H1 (cell line): ENCODE results near the gene SOX4. TPM values are rescaled to one million over a fixed set of nuclear protein-coding genes. Genes with fewer than 3 reads are reported as not detected.
A peak's percentile ranks its signal among the peaks of the same experiment; 100 is the strongest.

Experiments
- BCL11A ChIP-seq, 2 experiments: IDR thresholded peaks; one replicate each; pipeline ENCODE4 v1.6.1; 2011; ENCODE audit warnings: low read depth in 2 of 2, low read length in 2 of 2, mild to moderate bottlenecking in 2 of 2
- BRCA1 ChIP-seq: IDR thresholded peaks from 2 replicates; pipeline ENCODE4 v1.6.1; 2012; ENCODE audit warnings: low read depth, low read length, improper control_type of control experiment
- CEBPB ChIP-seq: IDR thresholded peaks from 2 replicates; pipeline ENCODE4 v1.6.1; 2012; ENCODE audit warnings: low read depth, low read length
- CREB1 ChIP-seq: IDR thresholded peaks from 2 replicates; pipeline ENCODE4 v1.6.1; 2012; ENCODE audit warnings: inconsistent platforms
- CTBP2 ChIP-seq: IDR thresholded peaks from 2 replicates; pipeline ENCODE4 v1.7.0; 2011; ENCODE audit warnings: borderline replicate concordance, mild to moderate bottlenecking, moderate library complexity, mixed read lengths, low read length; ENCODE audit not compliant: insufficient read depth, insufficient read length
- EZH2 ChIP-seq: fragments of 200-600 bp; sonication (generic); IDR thresholded peaks from 2 replicates; pipeline ENCODE4 v1.7.1; 2012; ENCODE audit warnings: low read depth, mild to moderate bottlenecking, moderate library complexity, low read length, inconsistent platforms; ENCODE audit not compliant: severe bottlenecking
- FOSL1 ChIP-seq: IDR thresholded peaks from 2 replicates; pipeline ENCODE4 v1.6.1; 2011; ENCODE audit warnings: mild to moderate bottlenecking, low read depth, low read length, moderate library complexity; ENCODE audit not compliant: insufficient read depth
- GTF2F1 ChIP-seq: IDR thresholded peaks from 2 replicates; pipeline ENCODE4 v1.6.1; 2012; ENCODE audit warnings: low read depth, low read length, improper control_type of control experiment, borderline replicate concordance
- HDAC2 ChIP-seq, 2 experiments: fragments of 300-600 bp in 1 of 2; sonication (generic) in 1 of 2; IDR thresholded peaks; 2 replicates each; pipeline ENCODE4 v1.6.1; 2011 to 2012; ENCODE audit warnings: low read depth in 2 of 2, low read length in 2 of 2, mild to moderate bottlenecking in 2 of 2, moderate library complexity in 2 of 2, borderline replicate concordance in 1 of 2, inconsistent platforms in 1 of 2
- KDM4A ChIP-seq: IDR thresholded peaks from one replicate; pipeline ENCODE4 v1.7.1; 2012; ENCODE audit warnings: low read depth, mild to moderate bottlenecking, moderate library complexity, low read length, inconsistent platforms; ENCODE audit not compliant: severe bottlenecking
- MAFK ChIP-seq: IDR thresholded peaks from 2 replicates; pipeline ENCODE4 v1.6.1; 2012; ENCODE audit warnings: low read depth, mild to moderate bottlenecking, improper control_type of control experiment, low read length
- NANOG ChIP-seq: IDR thresholded peaks from 2 replicates; pipeline ENCODE4 v1.6.1; 2011; ENCODE audit warnings: low read length, low read depth, mild to moderate bottlenecking, inconsistent platforms; ENCODE audit not compliant: insufficient read depth, poor library complexity, severe bottlenecking
- RAD21 ChIP-seq, 2 experiments: IDR thresholded peaks in 1 of 2; conservative IDR thresholded peaks in 1 of 2; 2 replicates each; pipeline ENCODE4 v1.6.1; 2011; ENCODE audit warnings: low read depth in 2 of 2, low read length in 2 of 2, improper control_type of control experiment in 1 of 2, inconsistent platforms in 1 of 2, mild to moderate bottlenecking in 1 of 2, moderate library complexity in 1 of 2
- RBBP5 ChIP-seq: IDR thresholded peaks from 2 replicates; pipeline ENCODE4 v1.7.1; 2012; ENCODE audit warnings: low read depth, mild to moderate bottlenecking, inconsistent platforms, low read length, moderate library complexity, borderline replicate concordance
- SAP30 ChIP-seq: fragments of 300-600 bp; sonication (generic); IDR thresholded peaks from 2 replicates; pipeline ENCODE4 v1.7.1; 2012; ENCODE audit warnings: low read length, moderate library complexity, mild to moderate bottlenecking, inconsistent platforms; ENCODE audit not compliant: insufficient read depth, insufficient replicate concordance
- SIN3A ChIP-seq, 2 experiments: IDR thresholded peaks in 1 of 2; conservative IDR thresholded peaks in 1 of 2; 2 replicates each; pipeline ENCODE4 v1.6.1; 2011 to 2012; ENCODE audit warnings: low read length in 2 of 2, improper control_type of control experiment in 1 of 2, low read depth in 1 of 2, mild to moderate bottlenecking in 1 of 2
- SIRT6 ChIP-seq: IDR thresholded peaks from one replicate; pipeline ENCODE4 v1.7.1; 2012; ENCODE audit warnings: low read length, inconsistent platforms
- SP2 ChIP-seq: IDR thresholded peaks from 2 replicates; pipeline ENCODE4 v1.6.1; 2012; ENCODE audit warnings: mild to moderate bottlenecking, low read length, inconsistent platforms
- SP4 ChIP-seq: IDR thresholded peaks from 2 replicates; pipeline ENCODE4 v1.6.1; 2012; ENCODE audit warnings: low read length, inconsistent platforms
- TAF1 ChIP-seq: IDR thresholded peaks from 2 replicates; pipeline ENCODE4 v1.6.1; 2011; ENCODE audit warnings: mild to moderate bottlenecking, low read depth, low read length
- ZNF274 ChIP-seq: IDR thresholded peaks from 2 replicates; pipeline ENCODE4 v1.7.0; 2012; ENCODE audit warnings: low read length, borderline replicate concordance; ENCODE audit errors: extremely low read depth
- polyA plus RNA-seq, 7 experiments: library from polyadenylated mRNA; depleted of rRNA in 3 of 7; stranded (reverse) in 5 of 7; unstranded in 2 of 7; fragments of >200 nt in 5 of 7; fragments of 200-250 nt in 2 of 7; gene quantifications; 1 replicate in 5 of 7; 2 replicates in 1 of 7; 4 replicates in 1 of 7; pipeline versions ENCODE4 v1.2.1 to v1.2.3, GENCODE V29; 2011 to 2013; ENCODE audit warnings: missing spikeins in 2 of 7, mixed read lengths in 2 of 7
- total RNA-seq: library from RNA; stranded (reverse); fragmentation: NEBNext Ultra II Directional; extraction: Animal tissue kit (Norgen Biotek cat#: 25700); gene quantifications from 2 replicates; pipeline ENCODE4 v1.2.1, GENCODE V29; 2021
- TF ChIP-seq, protein P1 (sequence below): IDR thresholded peaks from 2 replicates; pipeline ENCODE4 v1.6.1; 2012; ENCODE audit warnings: inconsistent platforms

The SOX4 gene
- total and polyA plus RNA-seq, 2 of the 8 experiments (the other 6 are each of a cell fraction or from before 2014, with no cell fraction given), result 14.1 to 169 TPM

GRCh38 chr6:21588481-21589351 is 4.8 kb upstream of the SOX4 start (continued):
- TF ChIP-seq, protein P1, sequence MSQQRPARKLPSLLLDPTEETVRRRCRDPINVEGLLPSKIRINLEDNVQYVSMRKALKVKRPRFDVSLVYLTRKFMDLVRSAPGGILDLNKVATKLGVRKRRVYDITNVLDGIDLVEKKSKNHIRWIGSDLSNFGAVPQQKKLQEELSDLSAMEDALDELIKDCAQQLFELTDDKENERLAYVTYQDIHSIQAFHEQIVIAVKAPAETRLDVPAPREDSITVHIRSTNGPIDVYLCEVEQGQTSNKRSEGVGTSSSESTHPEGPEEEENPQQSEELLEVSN, result no peak
- TF ChIP-seq TAF1 (0 out of 2 replicates have a peak, but pooled peaks have one; percentile 44), SAP30 (peak; percentile 61), RAD21 (IDR thresholded peaks at IDR 0.05 in 1 of 2, conservative IDR thresholded peaks at IDR 0.05 in 1 of 2; ENCODE audit: low read depth in 2 of 2, low read length in 2 of 2) (0 out of 4 replicates have a peak, but pooled peaks of 1 of the 2 experiments have one; percentile 0), HDAC2 (IDR thresholded peaks at IDR 0.05; ENCODE audit: borderline replicate concordance in 1 of 2, low read depth in 2 of 2, low read length in 2 of 2) (peak in 1 of 2 experiments; percentile 62; a peak in 1 of 4 replicates), CTBP2 (no peak), SP4 (0 out of 2 replicates have a peak, but pooled peaks have one; percentile 64), ZNF274 (no peak), BRCA1 (no peak), BCL11A (IDR thresholded peaks at IDR 0.05; ENCODE audit: low read depth in 2 of 2, low read length in 2 of 2) (no peak), SP2 (no peak), CREB1 (0 out of 2 replicates have a peak, but pooled peaks have one; percentile 9), RBBP5 (no peak), EZH2 (peak; percentile 18), KDM4A (no peak), GTF2F1 (no peak), FOSL1 (no peak), MAFK (no peak), SIN3A (conservative IDR thresholded peaks at IDR 0.05 in 1 of 2, IDR thresholded peaks at IDR 0.05 in 1 of 2; ENCODE audit: low read depth in 1 of 2, low read length in 2 of 2) (no peak), NANOG (no peak), SIRT6 (no peak), CEBPB (no peak)
